ENCODE results near the gene FBXL4. TPM values are rescaled to one million over a fixed set of nuclear protein-coding genes. Genes with fewer than 3 reads are reported as not detected.
A peak's percentile ranks its signal among the peaks of the same experiment; 100 is the strongest.

FBXL4 gene
- total RNA-seq, 1 donor from 2014 or later = 30.9 TPM

DNA sequence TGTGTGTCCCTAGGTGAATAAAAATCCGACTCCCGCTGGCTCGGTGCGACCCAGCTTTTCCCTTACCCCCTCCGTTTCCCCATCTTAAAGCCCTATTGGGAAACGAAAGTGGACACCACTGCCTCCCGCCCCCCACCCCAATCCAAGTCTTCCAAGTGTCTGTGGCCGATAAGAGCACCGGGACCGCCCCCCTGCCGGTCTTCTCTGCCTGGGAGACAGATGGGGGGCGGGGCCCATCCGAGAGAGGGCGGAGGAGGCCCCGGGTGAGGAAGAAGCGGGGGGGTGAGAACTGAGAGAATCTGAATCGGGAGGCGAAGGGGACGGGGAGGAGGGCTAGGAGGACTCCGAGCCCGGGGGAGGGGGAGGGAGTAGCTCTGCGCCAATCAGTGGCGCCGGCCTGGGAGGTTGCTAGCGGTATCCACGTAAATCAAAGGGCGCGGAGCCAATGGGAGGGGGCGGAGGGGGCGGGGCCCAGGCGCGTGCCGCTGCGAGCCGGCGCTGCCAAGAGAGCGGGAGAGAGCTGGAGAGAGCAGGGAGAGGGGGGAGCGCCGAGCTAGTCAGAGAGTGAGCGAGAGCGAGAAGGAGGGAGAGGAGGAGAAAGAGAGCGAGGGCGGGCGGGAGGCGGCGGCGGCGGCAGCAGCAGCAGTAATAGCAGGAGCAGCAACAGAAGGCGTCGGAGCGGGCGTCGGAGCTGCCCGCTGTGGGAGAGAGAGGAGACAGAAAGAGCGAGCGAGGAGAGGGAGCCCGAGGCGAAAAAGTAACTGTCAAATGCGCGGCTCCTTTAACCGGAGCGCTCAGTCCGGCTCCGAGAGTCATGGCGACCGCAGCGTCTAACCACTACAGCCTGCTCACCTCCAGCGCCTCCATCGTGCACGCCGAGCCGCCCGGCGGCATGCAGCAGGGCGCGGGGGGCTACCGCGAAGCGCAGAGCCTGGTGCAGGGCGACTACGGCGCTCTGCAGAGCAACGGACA lies 113.4 kb downstream of the FBXL4 start, which contains the start of gene POU3F2:
TSS of gene POU3F2 (plus strand) at position 515 of the 972 bp plus-strand sequence. CDS start at position 815, 300 bp downstream.
- H3K36me3 Mint-ChIP-seq (ENCODE audit: unreplicated experiment) = no peaks in the 10 kb centered on the region

DNA sequence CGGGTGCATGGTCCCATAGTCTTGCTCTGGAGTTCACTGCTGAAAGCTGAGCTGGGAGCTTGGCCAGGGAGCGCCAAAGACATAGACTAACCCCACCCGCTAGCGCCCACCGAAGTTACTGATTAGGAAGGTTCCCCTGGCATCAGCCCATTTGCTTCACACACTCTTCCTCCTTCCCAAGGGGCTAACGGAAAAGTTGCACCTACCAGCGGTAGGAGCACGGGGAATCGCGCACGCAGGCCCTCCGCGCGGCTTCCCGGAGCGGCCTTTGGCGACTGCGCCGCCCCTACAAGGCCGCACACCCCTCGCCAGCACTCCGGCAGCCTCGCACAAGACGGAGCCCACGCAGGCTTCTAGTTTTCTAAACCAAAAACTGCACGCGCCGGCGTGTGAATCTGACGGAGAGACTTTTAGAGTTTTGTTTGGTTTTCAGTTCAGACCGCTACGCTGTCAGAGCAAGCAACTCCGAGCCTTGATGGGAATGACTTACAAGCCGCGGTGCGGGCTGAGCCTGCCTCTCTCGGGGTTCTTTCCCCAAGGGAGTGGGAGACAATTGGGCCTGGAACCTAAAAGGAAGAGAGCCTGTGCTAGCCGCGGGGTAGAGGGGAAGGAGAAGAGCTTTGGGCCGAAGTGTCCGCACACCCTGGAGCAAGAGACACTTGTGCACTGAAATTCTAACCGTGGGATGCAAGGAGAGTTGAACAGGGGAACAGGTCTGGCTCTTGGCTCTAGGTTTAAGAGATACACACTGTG lies 114.3 kb downstream of the FBXL4 start:
- peaks cover 30% of the 10 kb centered on the region for H3K27me3 Mint-ChIP-seq (ENCODE audit: unreplicated experiment)
- peaks cover 27% of the 10 kb centered on the region for H3K9me3 Mint-ChIP-seq (ENCODE audit: unreplicated experiment)
- H3K4me1 Mint-ChIP-seq (ENCODE audit: low read depth, unreplicated experiment) = peaks cover 24% of the 10 kb centered on the region
- H3K27ac Mint-ChIP-seq (ENCODE audit: unreplicated experiment) = peak overlapping the region; percentile 90
- H3K4me3 Mint-ChIP-seq (ENCODE audit: unreplicated experiment) = peak overlapping the region; percentile 94
- TF ChIP-seq, protein P1, sequence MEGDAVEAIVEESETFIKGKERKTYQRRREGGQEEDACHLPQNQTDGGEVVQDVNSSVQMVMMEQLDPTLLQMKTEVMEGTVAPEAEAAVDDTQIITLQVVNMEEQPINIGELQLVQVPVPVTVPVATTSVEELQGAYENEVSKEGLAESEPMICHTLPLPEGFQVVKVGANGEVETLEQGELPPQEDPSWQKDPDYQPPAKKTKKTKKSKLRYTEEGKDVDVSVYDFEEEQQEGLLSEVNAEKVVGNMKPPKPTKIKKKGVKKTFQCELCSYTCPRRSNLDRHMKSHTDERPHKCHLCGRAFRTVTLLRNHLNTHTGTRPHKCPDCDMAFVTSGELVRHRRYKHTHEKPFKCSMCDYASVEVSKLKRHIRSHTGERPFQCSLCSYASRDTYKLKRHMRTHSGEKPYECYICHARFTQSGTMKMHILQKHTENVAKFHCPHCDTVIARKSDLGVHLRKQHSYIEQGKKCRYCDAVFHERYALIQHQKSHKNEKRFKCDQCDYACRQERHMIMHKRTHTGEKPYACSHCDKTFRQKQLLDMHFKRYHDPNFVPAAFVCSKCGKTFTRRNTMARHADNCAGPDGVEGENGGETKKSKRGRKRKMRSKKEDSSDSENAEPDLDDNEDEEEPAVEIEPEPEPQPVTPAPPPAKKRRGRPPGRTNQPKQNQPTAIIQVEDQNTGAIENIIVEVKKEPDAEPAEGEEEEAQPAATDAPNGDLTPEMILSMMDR (IDR thresholded peaks at IDR 0.05; ENCODE audit: partially characterized antibody, unreplicated experiment) = no peak
- DNase-seq = peak; percentile 48
- H3K36me3 Mint-ChIP-seq (ENCODE audit: unreplicated experiment) = no peaks in the 10 kb centered on the region

More for the DNA sequence above, 113.4 kb downstream of the FBXL4 start, which contains the start of gene POU3F2:
- Mint-ChIP-seq H3K27ac (ENCODE audit: unreplicated experiment) (peak within 1 kb of the TSS; percentile 90), H3K4me1 (ENCODE audit: low read depth, unreplicated experiment) (peaks cover 19% of the 10 kb centered on the region), H3K4me3 (ENCODE audit: unreplicated experiment) (peak within 1 kb of the TSS; percentile 94), H3K27me3 (ENCODE audit: unreplicated experiment) (peaks cover 29% of the 10 kb centered on the region), H3K9me3 (ENCODE audit: unreplicated experiment) (peaks cover 27% of the 10 kb centered on the region)
- DNase-seq = peak; percentile 97
- TF ChIP-seq, protein P1 (IDR thresholded peaks at IDR 0.05; ENCODE audit: partially characterized antibody, unreplicated experiment) = no peak

DNA sequence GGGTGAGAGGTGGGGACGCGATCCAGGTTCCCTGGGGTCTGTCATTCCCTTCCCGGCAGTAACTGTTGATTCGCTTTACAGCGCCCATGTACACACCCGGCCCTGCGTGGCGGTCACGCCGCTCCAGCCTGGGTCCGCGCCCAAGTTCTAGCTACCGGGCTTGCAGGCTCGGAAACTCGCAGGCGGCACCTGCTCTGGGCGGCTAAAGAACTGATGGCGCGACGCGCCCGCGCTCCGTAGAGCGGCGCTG lies 114.8 kb downstream of the FBXL4 start:
- H3K36me3 Mint-ChIP-seq (ENCODE audit: unreplicated experiment) = no peaks in the 10 kb centered on the region
- peak overlapping the region; percentile 94 for H3K4me3 Mint-ChIP-seq (ENCODE audit: unreplicated experiment)
- H3K4me1 Mint-ChIP-seq (ENCODE audit: low read depth, unreplicated experiment) = peaks cover 26% of the 10 kb centered on the region
- H3K27ac Mint-ChIP-seq (ENCODE audit: unreplicated experiment) = peak overlapping the region; percentile 23
- peaks cover 24% of the 10 kb centered on the region for H3K9me3 Mint-ChIP-seq (ENCODE audit: unreplicated experiment)
- TF ChIP-seq, protein P1 (IDR thresholded peaks at IDR 0.05; ENCODE audit: partially characterized antibody, unreplicated experiment) = no peak
- peak; percentile 64 for DNase-seq
- H3K27me3 Mint-ChIP-seq (ENCODE audit: unreplicated experiment) = peaks cover 33% of the 10 kb centered on the region

DNA sequence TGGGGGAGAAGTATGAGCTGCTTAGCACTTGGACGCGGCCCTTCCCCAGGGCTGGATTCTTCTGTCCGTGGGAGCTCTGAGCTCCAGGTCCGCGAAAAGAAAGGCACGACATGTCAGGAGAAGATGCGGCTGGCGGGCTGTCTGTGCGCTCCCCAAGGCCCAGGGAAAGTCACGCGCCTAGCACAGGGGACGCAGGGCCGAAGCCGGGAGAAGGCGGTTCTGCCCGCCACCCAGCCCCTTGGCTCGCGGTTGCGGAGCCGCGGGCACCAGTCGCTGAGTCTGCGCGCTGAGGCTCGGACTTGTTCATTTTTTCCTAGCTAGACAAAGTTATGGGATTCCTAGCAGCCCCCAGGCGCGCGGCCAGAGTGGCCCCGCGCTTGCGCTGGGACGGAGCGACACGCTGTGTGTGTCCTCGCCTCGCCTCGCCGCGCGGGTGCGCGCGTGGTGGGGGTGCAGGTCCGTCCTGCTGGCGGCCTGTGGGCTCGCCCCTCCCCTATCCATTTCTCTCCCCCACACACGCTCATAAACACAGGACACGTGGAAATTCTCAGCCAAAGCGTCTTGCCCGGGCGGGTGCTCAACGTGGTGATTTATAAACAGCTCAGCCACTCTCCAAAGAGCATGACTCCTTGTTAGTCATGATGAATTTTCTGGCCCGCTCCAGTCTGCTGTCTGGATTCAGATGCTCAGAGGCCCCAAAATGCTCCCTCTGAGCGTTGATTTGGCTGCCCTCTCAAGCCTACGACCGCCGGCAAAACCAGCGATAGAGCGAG lies 115.3 kb downstream of the FBXL4 start:
- peak overlapping the region; percentile 94 for H3K4me3 Mint-ChIP-seq (ENCODE audit: unreplicated experiment)
- peaks cover 33% of the 10 kb centered on the region for H3K27me3 Mint-ChIP-seq (ENCODE audit: unreplicated experiment)
- peaks cover 24% of the 10 kb centered on the region for H3K9me3 Mint-ChIP-seq (ENCODE audit: unreplicated experiment)
- DNase-seq = peak; percentile 62
- peak overlapping the region; percentile 23 for H3K27ac Mint-ChIP-seq (ENCODE audit: unreplicated experiment)
- H3K36me3 Mint-ChIP-seq (ENCODE audit: unreplicated experiment) = no peaks in the 10 kb centered on the region
- TF ChIP-seq, protein P1 (IDR thresholded peaks at IDR 0.05; ENCODE audit: partially characterized antibody, unreplicated experiment) = no peak
- H3K4me1 Mint-ChIP-seq (ENCODE audit: low read depth, unreplicated experiment) = peaks cover 26% of the 10 kb centered on the region
